Superior temporal gyrus (tissue), 1 donor: ENCODE data around the gene EXOC1L.
"Not testable (repeated sequence)": the region's sequence is repeated elsewhere in the genome, so short reads cannot be mapped to it uniquely, and the experiment has no call there.

Experiments used
- DNase-seq: peaks from one replicate; pipeline ENCODE4 v3.0.0-alpha.2; 2016; ENCODE audit errors: extremely low spot score

EXOC1L gene

DNA sequence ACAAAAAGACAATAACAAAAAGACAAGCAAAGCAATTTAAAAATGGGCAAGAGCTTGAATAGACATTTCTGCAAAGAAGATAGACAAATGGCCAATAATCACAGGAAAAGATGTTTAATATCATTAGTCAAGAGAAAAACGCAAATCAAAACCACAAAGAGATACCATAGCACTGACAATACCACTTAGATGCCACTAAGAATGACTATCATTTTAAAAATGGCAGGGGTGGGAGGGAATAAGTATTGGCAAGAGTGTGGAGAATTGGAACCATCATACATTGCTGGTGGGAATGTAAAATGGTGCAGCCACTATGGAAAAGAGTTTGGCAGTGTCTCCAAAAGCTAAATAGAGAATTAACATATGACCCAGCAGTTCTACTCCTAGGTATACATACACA is 18.8 kb downstream of the EXOC1L start:
- DNase-seq = no peak

DNA sequence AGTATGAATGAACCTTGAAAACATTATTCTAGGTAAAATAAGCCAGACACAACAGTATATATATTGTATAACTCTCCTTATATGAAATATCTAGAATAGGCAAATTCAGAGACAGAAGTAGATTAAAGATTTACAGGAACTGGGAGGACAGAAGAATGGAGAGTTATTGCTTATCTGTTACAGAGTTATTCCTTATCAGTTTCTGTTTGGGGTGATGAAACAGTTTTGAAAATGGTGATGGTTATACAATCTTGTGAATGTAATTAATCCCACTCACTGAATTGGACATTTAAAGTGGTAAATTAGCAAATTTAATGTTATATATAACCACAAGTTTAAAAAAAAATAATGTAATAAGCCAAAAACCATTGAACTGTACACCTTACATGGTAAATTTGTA is 19.4 kb downstream of the EXOC1L start:
- no peak for DNase-seq

DNA sequence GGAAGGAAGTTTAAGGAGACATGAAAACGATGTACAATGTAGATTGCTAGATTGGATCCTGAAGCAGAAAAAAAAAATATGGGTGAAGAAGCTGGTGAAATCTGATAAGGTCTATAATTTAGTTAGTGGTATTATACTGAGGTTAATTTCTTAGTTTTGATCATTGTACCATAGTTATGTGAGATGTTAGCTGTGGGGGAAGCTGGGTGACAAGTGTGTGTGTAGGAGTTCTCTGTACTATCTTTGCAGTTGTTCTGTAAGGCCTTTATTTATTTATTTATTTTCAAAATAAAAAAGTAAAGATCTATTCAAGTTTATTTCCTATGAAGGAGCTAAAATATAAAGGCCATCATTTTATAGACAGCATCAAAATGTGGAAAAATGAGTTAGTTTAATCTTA is 21.4 kb downstream of the EXOC1L start:
- no peak for DNase-seq

DNA sequence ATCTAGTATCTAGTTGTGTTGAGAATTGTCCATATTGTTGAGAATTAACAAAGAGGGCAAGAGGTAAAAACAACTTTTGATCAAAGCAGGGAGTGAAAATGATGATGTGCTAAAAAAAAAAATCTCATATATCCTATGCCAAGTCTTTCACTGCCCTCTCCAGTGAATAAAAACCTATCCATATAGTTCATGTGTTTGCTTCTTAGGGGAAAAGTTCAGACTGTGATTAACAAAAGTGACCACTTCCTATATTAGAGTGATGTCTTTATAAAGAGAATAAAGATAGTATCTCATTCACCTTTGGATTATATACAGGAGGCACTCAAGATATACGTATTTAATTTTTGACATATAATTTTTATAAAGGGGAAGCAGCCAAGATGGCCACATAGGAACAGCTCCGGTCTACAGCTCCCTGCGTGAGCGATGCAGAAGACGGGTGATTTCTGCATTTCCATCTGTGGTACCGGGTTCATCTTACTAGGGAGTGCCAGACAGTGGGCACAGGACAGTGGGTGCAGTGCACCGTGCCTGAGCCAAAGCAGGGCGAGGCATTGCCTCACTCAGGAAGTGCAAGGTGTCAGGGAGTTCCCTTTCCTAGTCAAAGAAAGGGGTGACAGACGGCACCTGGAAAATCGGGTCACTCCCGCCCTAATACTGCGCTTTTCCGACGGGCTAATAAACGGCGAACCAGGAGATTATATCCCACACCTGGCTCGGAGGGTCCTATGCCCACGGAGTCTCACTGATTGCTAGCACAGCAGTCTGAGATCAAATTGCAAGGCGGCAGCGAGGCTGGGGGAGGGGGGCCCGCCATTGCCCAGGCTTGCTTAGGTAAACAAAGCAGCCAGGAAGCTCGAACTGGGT is 22.0 kb downstream of the EXOC1L start:
- not testable (repeated sequence) for DNase-seq

DNA sequence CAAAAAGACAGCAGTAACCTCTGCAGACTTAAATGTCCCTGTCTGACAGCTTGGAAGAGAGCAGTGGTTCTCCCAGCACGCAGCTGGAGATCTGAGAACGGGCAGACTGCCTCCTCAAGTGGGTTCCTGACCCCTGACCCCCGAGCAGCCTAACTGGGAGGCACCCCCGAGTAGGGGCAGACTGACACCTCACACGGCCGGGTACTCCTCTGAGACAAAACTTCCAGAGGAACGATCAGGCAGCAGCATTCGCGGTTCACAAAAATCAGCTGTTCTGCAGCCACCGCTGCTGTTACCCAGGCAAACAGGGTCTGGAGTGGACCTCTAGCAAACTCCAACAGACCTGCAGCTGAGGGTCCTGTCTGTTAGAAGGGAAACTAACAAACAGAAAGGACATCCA is 22.7 kb downstream of the EXOC1L start:
- not testable (repeated sequence) for DNase-seq

DNA sequence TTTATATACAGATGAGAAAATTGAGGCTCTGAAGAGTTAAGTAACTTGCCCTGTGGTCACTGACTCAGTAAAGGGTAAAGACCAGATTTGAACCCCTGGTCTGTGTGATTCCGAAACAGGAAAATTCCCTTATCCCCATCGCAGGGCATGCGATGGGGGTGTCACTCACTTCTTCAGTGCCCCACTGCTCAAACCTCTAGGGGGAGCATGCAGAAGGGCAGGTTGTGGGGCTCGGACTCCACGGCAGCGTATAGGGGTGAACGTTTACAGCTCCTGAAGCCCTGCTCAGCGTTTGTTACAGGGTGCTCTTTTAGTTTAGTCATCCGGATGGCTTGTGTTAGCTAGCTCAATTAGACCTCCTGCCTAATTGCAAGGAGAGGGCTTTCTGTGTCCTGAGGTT is 30.1 kb downstream of the EXOC1L start:
- DNase-seq = no peak

DNA sequence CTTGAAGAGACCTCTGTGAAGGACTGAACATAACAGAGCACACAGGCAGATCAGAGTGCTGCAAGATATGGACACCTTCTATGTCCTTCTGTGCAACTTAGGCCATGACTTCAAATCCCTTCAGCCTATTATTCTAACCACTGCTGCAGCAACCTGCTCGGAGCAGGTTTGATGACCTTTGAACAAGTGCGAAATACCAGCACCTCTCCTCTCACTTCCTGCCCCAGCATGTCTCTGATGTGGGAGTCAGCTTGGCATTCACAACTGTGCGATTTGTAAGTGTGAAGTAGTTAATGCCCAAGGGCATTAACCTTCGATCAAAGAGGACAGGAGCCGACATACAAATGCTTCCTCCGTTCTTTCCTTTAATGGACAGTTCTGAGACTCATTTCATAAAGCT is 32.3 kb downstream of the EXOC1L start:
- DNase-seq = no peak

DNA sequence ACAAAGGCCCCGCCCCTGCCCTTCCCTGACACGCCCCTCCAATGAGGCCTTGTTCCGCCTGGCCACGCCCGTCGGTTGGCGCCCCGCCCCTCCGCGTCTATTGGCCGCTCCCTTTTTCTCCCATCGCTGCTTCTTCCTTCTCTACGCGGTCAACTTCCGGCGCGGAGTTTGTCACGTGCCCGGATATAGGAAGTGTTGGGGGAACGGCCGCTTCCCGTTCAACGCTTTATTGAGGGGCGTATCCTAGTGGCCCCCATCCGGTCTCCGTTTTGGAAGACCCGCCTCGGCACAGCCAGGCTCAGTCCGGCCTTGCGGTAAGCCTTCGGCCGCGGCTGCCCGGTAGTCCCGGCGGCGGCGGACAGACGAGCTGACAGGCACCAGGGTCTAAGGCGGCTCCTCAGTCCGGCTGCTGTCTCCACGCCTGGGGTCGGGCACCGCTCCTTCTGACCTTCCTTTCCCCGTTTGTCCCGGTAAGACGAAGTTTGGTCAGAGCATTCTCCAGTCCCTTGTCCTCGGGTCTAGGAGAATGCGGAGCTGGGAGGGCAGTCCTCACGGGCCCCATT is 34.0 kb downstream of the EXOC1L start, which contains the start of gene EXOC1:
Gene EXOC1, plus strand, starts transcription at position 165 of the 563 bp plus-strand sequence. CDS start 4,676 bp downstream, outside the sequence.
- DNase-seq = peak; percentile 97

DNA sequence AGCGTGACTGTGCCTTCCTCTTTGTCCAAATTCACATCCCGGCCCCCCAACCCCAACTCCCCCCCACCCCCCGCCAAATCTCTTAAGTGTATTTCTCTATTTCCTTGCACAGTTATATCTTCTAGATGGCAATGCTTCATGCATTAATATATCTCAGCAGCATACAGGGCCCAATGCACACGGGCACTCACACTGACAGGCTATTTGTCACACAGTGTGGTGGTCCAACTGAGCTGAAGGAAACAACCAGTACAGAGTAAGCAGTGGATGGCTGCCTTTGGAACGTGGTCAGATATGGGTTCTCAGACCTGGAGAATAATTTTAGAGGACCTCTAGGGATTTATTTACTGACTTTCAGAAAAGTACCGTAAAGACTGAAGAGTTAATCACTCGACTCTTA is 34.5 kb downstream of the EXOC1L start:
- no peak for DNase-seq

DNA sequence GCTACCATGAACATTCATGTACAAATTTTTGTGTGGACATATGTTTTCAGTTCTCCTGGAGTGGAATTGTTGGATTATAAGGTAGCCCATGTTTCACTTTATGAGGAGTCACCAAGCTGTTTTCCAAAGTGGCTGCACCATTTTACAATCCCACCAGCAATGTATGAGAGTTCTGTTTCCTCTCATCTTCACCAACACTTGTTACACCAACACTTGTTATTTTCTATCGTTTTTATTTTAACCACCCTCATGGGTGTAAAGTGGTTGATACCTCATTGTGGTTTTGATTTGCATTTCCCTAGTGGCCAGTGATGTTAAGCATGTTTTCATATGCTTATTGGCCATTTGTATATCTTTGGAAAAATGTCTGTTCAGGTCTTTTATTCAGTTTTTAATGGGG is 38.0 kb downstream of the EXOC1L start:
- no peak for DNase-seq

DNA sequence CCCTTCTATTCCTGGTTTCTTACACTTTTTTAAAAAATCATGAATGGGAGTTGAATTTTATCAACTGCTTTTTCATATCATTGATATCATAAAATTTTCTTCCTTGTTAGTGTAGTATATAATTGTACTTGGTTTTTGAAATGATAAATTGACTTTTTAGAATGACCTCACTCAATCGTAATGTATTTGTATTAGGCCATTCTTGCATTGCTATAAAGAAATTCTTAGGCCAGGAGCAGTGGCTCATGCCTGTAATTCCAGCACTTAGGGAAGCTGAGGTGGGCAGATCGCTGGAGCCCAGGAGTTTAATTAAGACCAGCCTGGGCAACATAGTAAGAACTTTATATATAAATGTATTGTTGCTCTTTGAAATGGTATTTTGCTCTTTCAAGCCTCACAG is 40.1 kb downstream of the EXOC1L start:
- no peak for DNase-seq

DNA sequence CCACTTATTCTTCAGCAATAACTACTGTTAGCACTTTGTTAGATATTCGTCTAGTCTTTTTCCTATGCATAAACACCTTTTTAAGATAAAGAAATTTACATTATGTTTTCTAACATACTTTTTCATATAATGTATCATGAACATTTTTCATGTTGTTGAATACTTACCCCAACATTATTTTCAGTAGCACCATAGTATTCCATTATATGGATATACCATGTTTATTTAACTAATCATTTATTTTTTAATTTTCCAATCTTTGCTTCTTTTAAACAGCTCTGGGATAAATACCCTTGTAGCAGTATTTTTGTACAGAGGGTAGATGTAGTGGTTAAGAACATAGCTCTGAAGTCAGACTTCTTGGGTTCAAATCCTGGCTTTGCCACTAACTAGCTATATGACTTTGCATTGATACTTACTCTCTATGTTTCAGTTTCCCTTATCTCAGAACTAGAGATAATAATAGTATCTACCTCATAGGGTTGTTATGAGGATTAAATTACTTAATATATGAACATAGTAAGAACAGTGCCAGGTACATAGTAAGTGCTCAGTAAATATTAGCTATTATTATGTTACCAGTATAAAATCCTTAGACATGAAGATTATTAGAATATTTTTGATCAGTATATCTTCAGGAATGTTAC is 45.1 kb downstream of the EXOC1L start:
- DNase-seq = no peak

DNA sequence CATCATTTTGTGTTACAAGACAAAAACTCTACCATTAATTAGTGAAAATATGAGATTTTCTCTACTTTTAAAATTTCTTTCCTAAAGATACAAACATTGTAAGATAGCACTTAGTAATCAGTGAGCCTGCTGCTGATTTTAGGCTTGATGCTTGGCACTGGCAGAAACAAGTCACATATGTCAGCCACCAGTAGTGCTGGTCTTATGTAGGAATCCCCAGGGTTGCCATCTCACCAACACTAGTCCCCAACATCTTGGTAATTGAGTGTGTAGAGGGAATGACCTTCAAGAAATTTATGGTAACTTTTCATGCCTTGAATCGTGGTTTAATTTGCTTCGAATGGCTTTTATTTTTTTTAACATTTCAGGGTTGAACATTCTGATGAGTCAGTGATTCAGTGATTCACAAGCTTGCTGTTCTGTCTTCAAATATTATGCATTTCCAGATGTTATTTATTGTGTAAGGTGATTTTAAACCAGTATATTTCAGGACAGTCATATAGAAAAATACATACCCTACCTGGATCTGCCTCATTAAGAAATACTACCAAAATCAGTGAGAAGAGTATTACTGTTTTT is 45.7 kb downstream of the EXOC1L start:
- DNase-seq = no peak

DNA sequence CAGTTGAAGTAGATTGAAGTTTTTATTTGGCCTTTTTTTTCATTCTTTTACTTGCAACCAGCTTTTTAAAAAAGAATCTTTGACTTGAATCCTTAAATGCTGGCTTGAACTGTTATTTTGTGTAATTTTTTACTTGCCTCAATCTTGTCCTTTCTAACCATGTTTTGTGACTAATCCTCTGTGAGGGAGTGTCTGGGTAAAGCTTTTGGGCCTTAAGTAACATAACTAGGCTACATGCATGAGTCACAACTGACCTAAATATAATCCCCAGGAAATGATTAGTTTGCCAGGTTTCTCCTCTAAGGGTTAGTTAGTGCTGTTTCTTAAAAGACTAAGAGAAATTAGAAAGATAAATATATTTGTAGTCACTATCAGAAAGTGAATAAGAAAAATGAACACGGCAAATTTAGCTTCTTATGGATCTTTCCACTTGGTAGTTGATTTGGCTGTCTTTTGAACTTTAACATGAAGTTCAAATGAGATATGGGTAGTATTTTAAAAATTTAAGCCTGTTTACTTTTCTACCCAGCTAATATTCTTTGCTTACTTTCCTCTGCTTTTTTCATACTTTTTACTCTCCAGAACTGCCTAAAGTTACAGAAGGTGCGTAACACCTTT is 46.8 kb downstream of the EXOC1L start:
- DNase-seq = peak; percentile 18

DNA sequence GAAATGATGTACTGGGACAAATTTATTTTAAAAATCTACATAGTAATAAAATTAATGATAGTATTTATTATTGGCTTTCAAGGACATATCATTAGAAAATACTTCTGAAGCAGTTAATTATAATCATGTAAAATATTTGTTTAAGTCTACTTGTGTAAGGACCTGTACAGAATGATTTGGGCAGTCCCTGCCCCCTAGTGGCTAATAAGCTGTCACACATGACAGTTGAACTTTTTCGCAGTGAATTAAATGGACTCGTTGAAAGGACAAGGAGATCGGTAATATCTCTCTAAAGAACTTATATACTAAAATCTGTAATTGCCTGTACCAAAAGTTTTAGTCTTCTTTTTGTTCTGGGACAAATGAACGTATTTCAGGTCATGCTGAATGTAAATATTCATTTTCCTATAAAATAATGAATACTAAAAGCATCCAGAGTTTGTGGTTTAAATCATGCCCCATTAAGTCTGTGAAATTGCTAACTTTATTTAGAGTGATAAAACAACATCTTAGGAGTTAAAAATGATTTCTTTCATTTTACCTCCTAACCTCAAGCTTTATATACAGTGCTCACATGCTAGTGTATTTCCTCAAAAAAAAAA is 47.5 kb downstream of the EXOC1L start:
- DNase-seq = peak; percentile 61

DNA sequence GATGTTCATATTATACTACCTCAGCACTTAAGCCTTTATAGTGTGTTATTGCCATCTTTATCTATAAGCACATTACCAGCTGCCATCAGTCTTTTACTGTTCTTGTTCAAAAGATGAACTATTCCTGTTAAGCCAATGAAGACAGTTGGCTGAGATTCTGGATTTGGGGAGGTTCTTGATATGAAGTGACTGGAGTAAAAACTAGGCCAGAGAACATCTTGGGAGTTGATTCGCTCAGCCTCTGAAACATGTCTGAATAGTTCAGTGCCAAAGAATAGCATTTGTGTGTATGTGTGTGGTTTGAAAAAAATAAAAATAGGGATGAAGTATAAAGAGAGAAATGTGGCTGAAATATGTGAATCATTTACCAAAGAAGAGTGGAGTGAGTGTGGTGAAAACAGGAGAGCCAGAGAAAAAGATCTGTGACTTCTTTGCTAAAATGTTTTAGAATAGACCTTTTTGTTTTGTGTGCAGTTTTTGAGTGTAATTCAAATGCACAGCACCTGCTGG is 49.0 kb downstream of the EXOC1L start:
- DNase-seq = no peak

DNA sequence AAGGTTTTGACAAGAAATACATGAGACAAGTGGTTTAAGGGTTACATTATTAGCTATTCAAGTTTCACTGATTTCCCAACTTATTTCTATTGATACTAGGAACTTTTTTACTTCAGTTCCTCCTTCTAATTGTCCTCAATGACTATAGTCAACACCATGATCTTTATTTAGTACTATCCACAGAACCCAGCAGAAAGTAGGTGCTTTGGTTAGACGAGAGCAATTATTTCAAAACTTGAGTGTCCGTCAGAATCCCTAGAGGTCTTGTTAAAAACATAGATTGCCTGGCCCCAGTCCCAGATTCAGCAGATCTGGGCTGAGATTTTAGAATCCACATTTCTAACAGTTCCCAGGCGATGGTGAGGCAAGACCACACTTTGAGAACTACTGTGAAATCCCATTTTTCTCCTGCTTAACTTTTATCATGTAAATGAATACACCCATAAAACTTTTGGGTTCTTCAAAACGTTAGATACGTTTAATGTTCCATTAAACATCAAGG is 51.8 kb downstream of the EXOC1L start:
- DNase-seq = no peak

DNA sequence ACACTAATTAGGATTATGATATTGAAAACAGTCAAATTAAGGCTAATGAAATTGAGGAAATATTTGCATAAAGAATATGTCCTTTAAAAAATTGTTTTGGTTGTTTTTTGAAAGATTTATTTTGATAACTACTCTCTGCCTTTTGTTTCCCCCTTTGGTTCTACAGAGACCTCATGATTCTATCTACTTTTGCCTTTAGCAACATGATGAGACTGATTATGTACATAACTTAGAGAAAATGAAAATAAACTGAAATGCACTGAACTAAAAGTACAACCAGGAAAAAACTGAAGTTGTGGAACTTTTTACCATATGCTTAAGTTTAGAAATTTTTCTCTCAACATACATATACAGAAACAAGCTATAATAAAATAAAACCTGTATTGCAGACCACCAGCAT is 55.2 kb downstream of the EXOC1L start:
- DNase-seq = no peak

DNA sequence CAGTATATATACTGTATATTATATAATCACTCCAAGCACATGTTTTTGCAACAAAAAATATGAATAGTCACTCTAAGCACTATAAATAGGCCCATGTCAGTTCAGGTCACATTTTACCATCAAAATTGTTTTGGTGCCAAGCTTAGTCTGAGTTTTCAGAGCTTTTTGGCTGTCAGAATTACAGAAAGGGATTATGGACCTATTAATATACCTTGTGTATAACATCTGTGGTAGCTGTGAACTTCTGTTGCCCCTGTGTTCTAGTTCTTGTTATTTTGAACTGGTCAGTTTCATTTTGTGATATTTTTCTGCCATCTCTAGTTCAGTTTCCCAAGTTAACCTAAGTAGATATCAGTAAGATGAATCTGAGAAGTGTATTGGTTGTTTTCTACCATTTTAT is 56.8 kb downstream of the EXOC1L start:
- no peak for DNase-seq

DNA sequence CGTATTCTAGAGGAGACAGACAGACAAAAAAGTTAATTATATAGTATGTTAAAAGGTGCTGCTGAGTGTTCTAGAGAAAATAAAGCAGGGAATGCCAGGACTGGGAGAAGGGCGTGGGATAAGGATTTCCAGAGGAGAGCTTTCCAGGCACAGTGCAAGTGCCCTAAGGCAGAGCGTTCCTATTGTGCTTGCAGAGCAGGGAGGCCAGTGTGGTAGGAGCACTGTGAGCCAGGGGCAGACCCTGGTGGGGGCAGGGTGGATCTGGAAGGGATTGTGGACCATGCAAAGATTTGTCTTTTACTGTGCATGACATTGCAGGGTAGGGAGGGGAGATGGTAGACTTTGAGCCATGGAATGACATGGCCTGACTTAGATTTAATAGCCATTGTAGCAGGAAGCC is 59.6 kb downstream of the EXOC1L start:
- no peak for DNase-seq

DNA sequence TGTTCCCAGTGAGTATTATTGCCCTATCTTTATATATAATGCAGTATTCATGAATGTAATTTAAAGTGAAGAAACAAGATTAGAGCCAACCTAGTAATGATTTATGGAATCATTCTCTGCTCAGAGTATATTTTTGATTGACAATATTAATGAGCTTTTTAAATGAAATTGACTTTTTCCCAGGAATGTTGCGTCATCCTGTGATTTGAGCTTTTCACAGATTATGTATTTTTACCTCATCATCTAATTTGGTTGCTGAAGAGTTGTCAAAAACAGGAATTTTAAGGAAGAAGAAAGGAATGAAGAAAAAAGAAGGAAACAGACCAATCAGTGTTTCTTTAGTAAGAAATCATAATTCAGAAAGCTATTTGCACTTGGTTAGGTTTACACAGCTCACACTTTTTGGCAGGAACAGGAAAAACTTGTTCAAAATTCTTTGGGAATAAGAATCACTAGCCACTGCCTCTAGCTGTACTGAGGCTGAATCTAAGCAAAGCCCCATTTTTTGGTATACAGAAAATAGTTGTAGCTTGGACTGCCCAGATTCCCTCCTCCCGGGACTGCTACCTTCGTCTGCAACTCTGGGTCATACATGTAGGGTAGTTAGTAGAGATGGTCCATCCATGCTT is 61.2 kb downstream of the EXOC1L start:
- DNase-seq = no peak
